GM12873 (cell line): Measurements from ENCODE around the gene HDAC2.

Source experiments
- CTCF ChIP-seq: IDR thresholded peaks from 2 replicates; pipeline ENCODE4 v1.5.1; 2012; ENCODE audit warnings: low read depth, mild to moderate bottlenecking, moderate library complexity, low read length, control low read depth; ENCODE audit not compliant: insufficient read depth; ENCODE audit errors: missing control alignments

HDAC2 gene

GRCh38 chr6:113968472-113968871 is 2.5 kb downstream of the HDAC2 start:
- TF ChIP-seq CTCF = no peak

GRCh38 chr6:113967777-113968176 is 3.2 kb downstream of the HDAC2 start:
- TF ChIP-seq CTCF = no peak

- TF ChIP-seq CTCF = no peak
Measured at GRCh38 chr6:113960795-113961194, 10.2 kb downstream of the HDAC2 start.

DNA sequence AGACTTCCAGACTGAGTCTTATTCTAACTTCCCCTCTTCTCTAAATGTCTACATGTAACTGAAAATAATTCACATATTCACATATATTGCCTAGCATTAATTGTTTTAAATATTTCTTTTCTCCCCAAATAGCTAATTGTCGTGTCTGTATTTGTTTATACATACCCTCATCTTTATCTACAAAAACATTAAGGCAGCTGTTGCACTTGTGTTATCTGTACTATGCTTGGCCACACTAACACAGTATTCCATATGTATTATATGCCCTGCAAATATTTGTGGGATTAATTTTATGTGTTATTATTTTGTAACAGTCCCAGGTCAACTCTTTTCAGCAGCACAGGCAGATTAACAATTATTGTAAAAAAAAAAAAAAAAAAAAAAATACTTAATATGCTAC is 11.7 kb downstream of the HDAC2 start:
- TF ChIP-seq CTCF = no peak

- no peak for TF ChIP-seq CTCF
Measured at GRCh38 chr6:113954653-113955052, 16.3 kb downstream of the HDAC2 start.

DNA sequence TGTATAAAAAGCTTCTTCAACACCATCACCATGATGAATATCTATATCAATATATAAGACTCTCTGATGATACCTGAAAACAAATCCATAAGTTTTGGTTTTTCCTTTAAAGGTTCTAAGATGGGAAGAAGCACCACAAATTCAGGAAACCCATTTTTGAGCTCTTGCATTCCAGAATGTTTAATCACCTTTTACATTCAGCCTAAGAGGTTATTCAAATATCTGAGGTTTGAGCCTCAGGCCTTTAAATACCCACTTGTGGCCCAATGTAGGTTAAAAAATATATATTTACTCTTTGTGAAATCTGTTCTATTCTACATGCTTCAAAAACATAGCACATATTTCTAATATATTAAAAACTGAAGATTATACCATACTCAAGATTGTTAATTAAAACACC is 17.6 kb downstream of the HDAC2 start:
- no peak for TF ChIP-seq CTCF

GRCh38 chr6:113949499-113949898 is 21.4 kb downstream of the HDAC2 start:
- no peak for TF ChIP-seq CTCF
